NCI-H187 (cell line): Measurements from ENCODE around the gene CDRT15L2.
"Not testable (repeated sequence)": the region's sequence is repeated elsewhere in the genome, so short reads cannot be mapped to it uniquely, and the experiment has no call there.

Experiments
- DNase-seq, 2 experiments: peaks; one replicate each; lab custom pipeline; 2025; lab: John Stamatoyannopoulos, UW

CDRT15L2 gene

DNA sequence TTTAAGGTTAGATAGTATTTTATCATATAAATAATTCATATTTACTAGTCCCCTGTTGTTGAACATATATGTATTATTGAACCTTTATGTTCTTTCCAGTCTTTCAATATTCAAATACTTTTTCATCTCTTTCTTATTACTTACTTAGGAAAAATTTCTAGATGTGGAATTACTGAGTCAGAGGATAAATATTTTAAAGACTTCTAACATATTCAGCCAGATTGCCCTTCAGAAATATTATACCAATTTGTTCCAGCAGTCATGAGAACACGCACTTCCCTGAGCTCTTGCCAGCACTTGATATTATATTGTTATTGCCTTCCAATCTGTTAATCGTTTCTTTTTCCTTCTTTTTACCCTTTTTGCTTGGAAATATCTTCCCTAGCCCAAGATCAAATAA is 4.5 kb upstream of the CDRT15L2 start:
- not testable (repeated sequence) for DNase-seq

DNA sequence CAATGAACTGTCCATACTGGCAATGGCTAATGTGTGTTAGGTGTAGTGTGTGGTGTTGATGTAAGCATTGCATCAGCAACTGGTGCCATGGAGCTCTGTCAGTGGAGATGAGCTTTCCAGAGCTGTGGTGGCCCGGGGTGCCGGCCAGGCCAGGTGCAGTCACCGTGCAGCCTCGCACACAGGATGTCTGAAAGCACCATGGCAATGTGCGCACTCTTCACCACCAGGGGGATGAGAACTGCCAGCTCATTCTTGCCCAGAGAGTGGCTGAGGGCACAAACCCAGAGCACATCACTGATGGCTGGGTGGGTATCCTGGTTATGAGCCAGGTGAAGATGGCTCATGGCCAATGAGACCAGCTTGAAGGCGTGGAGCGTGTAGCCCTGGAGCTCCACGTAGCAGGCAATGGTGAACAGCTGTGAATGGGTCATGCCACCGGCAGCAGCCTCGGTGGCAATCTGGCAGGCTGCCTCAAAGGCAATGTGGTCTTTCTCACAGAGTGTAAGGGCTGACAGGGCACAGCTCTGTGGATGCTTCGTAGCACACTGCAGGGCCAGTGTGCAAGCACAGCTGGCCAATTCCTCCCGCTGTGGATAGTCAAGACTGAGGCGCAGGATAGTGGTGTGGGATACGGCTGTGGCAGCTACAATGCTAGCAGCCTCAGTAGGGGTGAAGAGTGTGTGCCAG is 4.5 kb downstream of the CDRT15L2 start:
- DNase-seq = not testable (repeated sequence)

GRCh38 chr17:20588744-20589453 is 9.4 kb downstream of the CDRT15L2 start:
- not testable (repeated sequence) for DNase-seq

GRCh38 chr17:20589454-20589810 is 9.9 kb downstream of the CDRT15L2 start:
- DNase-seq = not testable (repeated sequence)

- not testable (repeated sequence) for DNase-seq
Measured at GRCh38 chr17:20591040-20591439, 11.5 kb downstream of the CDRT15L2 start.

GRCh38 chr17:20605568-20605967 is 26.0 kb downstream of the CDRT15L2 start:
- DNase-seq = not testable (repeated sequence)

DNA sequence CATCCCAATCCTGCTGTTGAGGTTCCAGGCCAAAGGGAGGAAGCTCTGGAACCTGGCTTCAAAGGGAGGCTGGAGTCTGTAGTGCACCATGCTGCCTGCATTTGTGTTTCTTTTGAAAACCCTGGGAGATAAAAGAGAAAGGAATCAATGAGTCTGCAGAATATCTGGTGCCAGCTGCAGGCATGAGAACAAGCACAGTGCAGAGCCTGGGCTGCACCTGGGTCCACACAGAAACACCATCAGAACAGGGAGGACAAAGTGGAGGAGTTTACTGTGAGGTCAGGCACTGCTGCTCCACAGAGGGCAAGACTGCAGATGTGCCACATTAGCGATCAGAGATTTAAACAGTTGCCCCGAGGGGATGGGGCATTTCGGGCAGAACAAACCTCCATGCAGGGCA is 30.0 kb downstream of the CDRT15L2 start:
- not testable (repeated sequence) for DNase-seq

DNA sequence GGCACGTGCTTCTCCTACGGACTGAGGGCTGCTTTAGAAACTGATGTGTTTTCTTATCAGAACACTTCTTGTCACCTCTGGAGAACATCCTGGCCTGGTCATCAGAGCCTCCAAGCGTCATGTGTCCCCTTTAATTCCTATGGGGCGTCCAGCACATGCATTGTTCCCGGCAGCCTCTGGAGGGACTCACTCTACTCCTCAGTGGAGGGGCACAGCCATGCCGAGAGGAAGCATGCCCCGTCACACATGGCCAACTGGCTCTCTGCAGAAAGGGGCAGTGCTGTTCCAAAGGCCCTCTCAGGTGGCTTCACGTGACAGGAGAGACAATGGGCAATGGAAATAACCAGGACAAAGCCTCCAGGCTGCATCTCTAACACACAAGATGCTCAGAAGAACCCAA is 31.8 kb downstream of the CDRT15L2 start:
- DNase-seq = no peak

DNA sequence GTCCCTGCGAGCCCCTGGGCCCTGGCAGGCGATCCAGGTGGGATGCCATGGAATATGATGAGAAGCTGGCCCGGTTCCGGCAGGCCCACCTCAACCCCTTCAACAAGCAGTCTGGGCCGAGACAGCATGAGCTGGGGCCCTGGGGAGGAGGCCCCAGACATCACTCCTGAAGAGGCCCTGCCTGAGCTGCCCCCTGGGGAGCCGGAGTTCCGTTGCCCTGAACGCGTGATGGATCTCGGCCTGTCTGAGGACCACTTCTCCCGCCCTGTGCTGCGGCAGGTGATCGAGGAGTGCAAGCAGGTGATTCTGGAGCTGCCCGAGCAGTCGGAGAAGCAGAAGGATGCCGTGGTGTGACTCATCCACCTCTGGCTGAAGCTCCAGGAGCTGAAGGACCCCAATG is 33.1 kb downstream of the CDRT15L2 start:
- no peak for DNase-seq

- no peak for DNase-seq
Measured at GRCh38 chr17:20613248-20613647, 33.7 kb downstream of the CDRT15L2 start.

- no peak for DNase-seq
Measured at GRCh38 chr17:20613905-20614304, 34.4 kb downstream of the CDRT15L2 start.

GRCh38 chr17:20615461-20615860 is 35.9 kb downstream of the CDRT15L2 start:
- not testable (repeated sequence) for DNase-seq
